ENCODE measurements around the gene CXCR5.

- no peak for TF ChIP-seq CTCF (IDR thresholded peaks at IDR 0.05)
- no peak for TF ChIP-seq EP300 (IDR thresholded peaks at IDR 0.05)
Observed at GRCh38 chr11:118886681-118887111, 3.0 kb downstream of the CXCR5 start.

All from esophagus muscularis mucosa (tissue), 3 donors.